ENCODE measurements around the gene PDIK1L. TPM values are rescaled to one million over a fixed set of nuclear protein-coding genes. Genes with fewer than 3 reads are reported as not detected.

PDIK1L gene
- total and polyA plus RNA-seq, 9 donors: 4.5 to 16.5 (median 10.8) TPM

GRCh38 chr1:26130695-26131094 is 19.1 kb downstream of the PDIK1L start:
- WGBS, 3 donors: 47 to 50% (median 48%) methylated on average over 1 of the region's 1 CpG
- no peak overlapping the region for H3K4me3 ChIP-seq
- no peaks in the 10 kb centered on the region for H3K36me3 ChIP-seq
- no peak overlapping the region for H3K27ac ChIP-seq
- intact Hi-C loops (cut with DNase I): no loop called here
- DNase-seq: no peak
- TF ChIP-seq POLR2A (IDR thresholded peaks at IDR 0.05): no peak
- no peak for TF ChIP-seq CTCF (IDR thresholded peaks at IDR 0.05)
- no peak for TF ChIP-seq EP300 (IDR thresholded peaks at IDR 0.05)
- no peaks in the 10 kb centered on the region for H3K9me3 ChIP-seq
- no peaks in the 10 kb centered on the region for H3K27me3 ChIP-seq
- H3K4me1 ChIP-seq (ENCODE audit: insufficient read depth): no peaks in the 10 kb centered on the region

DNA sequence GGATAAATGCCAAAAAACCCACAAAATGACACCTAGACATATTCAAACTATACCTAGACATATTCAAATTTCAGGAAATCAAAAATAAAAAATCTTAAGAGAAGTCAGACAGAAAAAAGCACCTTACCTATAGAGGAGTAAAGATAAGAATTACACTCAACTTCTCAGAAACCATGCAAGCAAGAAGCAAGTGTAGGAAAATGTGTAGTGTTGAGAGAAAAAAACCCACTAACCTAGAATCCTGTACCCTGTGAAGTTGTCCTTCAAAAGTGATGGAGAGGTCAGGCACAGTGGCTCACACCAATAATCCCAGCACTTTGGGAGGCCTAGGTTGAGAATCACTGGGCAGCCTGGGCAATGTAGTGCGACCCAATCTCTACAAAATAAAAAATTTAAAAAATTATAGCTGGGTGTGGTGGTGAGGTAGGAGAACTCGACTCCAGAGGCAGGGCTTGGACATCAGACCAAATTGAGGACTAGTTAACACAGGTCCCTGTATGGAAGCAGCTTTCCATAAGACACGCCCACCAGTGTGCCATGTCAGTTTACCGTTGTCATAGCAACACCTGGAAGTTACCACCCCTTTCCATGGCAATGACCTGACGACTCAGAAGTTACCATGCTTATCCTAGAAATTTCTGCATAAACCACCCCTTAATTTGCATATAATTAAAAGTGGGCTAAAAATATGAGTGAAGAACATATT is 20.7 kb downstream of the PDIK1L start:
- no peaks in the 10 kb centered on the region for H3K36me3 ChIP-seq
- WGBS, 3 donors: 76 to 81% (median 78%) methylated on average over 5 of the region's 5 CpGs
- intact Hi-C loops (cut with DNase I): no loop called here
- no peak for TF ChIP-seq POLR2A (IDR thresholded peaks at IDR 0.05)
- TF ChIP-seq CTCF (IDR thresholded peaks at IDR 0.05): no peak
- H3K27me3 ChIP-seq: no peaks in the 10 kb centered on the region
- H3K4me1 ChIP-seq (ENCODE audit: insufficient read depth): no peaks in the 10 kb centered on the region
- no peak overlapping the region for H3K27ac ChIP-seq
- no peak overlapping the region for H3K4me3 ChIP-seq
- H3K9me3 ChIP-seq: no peaks in the 10 kb centered on the region
- DNase-seq: no peak

DNA sequence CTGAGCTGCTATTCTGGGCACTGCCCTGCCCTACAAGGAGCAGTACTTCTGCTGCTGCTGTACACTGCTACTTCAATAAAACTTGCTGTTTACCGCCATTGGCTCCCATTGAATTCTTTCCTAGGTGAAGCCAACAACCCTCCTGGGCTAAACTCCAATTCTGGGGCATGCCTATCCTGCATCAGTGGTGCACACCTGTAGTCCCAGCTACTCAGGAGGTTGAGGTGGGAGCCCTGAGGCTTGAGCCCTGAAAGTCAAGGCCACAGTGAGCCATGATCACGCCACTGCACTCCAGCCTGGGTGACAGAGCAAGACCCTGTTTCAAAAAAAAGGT is 21.2 kb downstream of the PDIK1L start:
- no peak for DNase-seq
- Histone ChIP-seq H3K4me3 (no peak overlapping the region), H3K4me1 (ENCODE audit: insufficient read depth) (no peaks in the 10 kb centered on the region), H3K36me3 (no peaks in the 10 kb centered on the region), H3K27me3 (no peaks in the 10 kb centered on the region), H3K9me3 (no peaks in the 10 kb centered on the region), H3K27ac (no peak overlapping the region)
- intact Hi-C loops (cut with DNase I): no loop called here
- TF ChIP-seq CTCF (IDR thresholded peaks at IDR 0.05): no peak
- no peak for TF ChIP-seq EP300 (IDR thresholded peaks at IDR 0.05)
- TF ChIP-seq POLR2A (IDR thresholded peaks at IDR 0.05): no peak
- 87 to 92% (median 87%) methylated on average over 2 of the region's 2 CpGs for WGBS, 3 donors

DNA sequence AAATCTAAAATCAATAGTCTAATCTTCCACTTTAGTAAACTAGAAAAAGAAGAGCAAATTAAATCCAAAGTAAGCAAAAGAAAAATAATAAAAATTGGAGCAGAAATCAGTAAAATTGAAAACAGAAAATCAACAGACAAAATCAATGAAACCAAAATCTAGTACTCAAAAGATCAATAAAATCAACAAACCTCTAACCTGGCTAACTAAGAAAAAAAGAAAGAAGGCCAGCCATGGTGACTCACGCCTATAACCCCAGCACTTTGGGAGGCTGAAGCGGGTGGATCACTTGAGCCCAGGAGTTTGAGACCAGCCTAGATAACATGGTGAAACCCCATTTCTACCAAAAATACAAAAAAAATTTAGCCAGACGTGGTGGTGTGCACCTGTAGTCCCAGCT is 22.8 kb downstream of the PDIK1L start:
- H3K27me3 ChIP-seq: no peaks in the 10 kb centered on the region
- no peaks in the 10 kb centered on the region for H3K9me3 ChIP-seq
- 83 to 90% (median 88%) methylated on average over 3 of the region's 3 CpGs for WGBS, 3 donors
- intact Hi-C loops (cut with DNase I): no loop called here
- no peak overlapping the region for H3K4me3 ChIP-seq
- H3K27ac ChIP-seq: no peak overlapping the region
- no peaks in the 10 kb centered on the region for H3K4me1 ChIP-seq (ENCODE audit: insufficient read depth)
- TF ChIP-seq POLR2A (IDR thresholded peaks at IDR 0.05) (no peak), CTCF (IDR thresholded peaks at IDR 0.05) (no peak), EP300 (IDR thresholded peaks at IDR 0.05) (no peak)
- no peak for DNase-seq
- no peaks in the 10 kb centered on the region for H3K36me3 ChIP-seq
